Lung (tissue), 12 donors: Measurements from ENCODE around the gene SMPX. TPM values are rescaled to one million over a fixed set of nuclear protein-coding genes. Genes with fewer than 3 reads are reported as not detected.

Experiments
- ATAC-seq: fragments of 200-7000 bp; cut with Tn5 transposase; one replicate; pipeline ENCODE4 v1.9.1; 2020; ENCODE audit warnings: moderate number of reproducible peaks; ENCODE audit not compliant: insufficient read depth, low FRiP score
- DNase-seq, 3 donors: peaks; one replicate each; pipeline ENCODE4 v3.0.0-alpha.2; 2013 to 2017
- H3K27ac ChIP-seq, 2 donors: one replicate each; pipeline ENCODE4 v1.5.1; 2013; ENCODE audit warnings: mild to moderate bottlenecking in 2 of 2, moderate library complexity in 2 of 2, control low read depth in 1 of 2, inconsistent platforms in 1 of 2, low read depth in 1 of 2, low read length in 1 of 2
- H3K27me3 ChIP-seq, 3 donors: one replicate each; pipeline ENCODE4 v1.5.1; 2013; ENCODE audit warnings: low read length in 2 of 3; ENCODE audit not compliant: control insufficient read depth in 3 of 3, insufficient read depth in 3 of 3
- H3K36me3 ChIP-seq, 4 donors: one replicate each; pipeline ENCODE4 v1.5.1; 2013; ENCODE audit warnings: low read length in 4 of 4, mild to moderate bottlenecking in 1 of 4, moderate library complexity in 1 of 4; ENCODE audit not compliant: control insufficient read depth in 4 of 4, insufficient read depth in 4 of 4
- H3K4me1 ChIP-seq, 5 donors: one replicate each; pipeline ENCODE4 v1.5.1; 2013; ENCODE audit warnings: low read length in 5 of 5, mild to moderate bottlenecking in 2 of 5, moderate library complexity in 1 of 5; ENCODE audit not compliant: control insufficient read depth in 5 of 5, insufficient read depth in 5 of 5
- H3K4me3 ChIP-seq: one replicate; pipeline ENCODE4 v1.5.1; 2013; ENCODE audit warnings: mild to moderate bottlenecking, control low read depth, moderate library complexity
- H3K9ac ChIP-seq, 2 donors: one replicate each; pipeline ENCODE4 v1.5.1; 2013; ENCODE audit warnings: low read length in 2 of 2, control low read depth in 1 of 2; ENCODE audit not compliant: insufficient read depth in 1 of 2
- H3K9me3 ChIP-seq, 4 donors: one replicate each; pipeline ENCODE4 v1.5.1; 2013; ENCODE audit warnings: low read length in 3 of 4, mild to moderate bottlenecking in 1 of 4, moderate library complexity in 1 of 4; ENCODE audit not compliant: control insufficient read depth in 4 of 4, insufficient read depth in 3 of 4
- CTCF ChIP-seq: IDR thresholded peaks from 2 replicates; pipeline ENCODE4 v1.5.1; 2012; ENCODE audit warnings: mild to moderate bottlenecking; ENCODE audit errors: control extremely low read depth, extremely low read depth
- WGBS, 2 donors: extraction: QIAGEN DNeasy Blood & Tissue Kit; methylation state at CpG; one replicate each; pipeline ENCODE4 v1.1.7; 2013; 5-methylcytosine and 5-hydroxymethylcytosine counted together
- polyA plus RNA-seq, 2 donors: library from polyadenylated mRNA; stranded (reverse); fragments of 200-250 nt; gene quantifications; one replicate each; pipeline ENCODE4 v1.2.1, GENCODE V29; 2013
- total RNA-seq, 2 donors: library from RNA; depleted of rRNA in 1 of 2; stranded (reverse); fragments of >200 nt in 1 of 2; gene quantifications; one replicate each; pipeline ENCODE4 v1.2.1, GENCODE V29; 2014 to 2021
- donor health status: control.
- donor health status: control.
- donor health status: Bipolar disorder and iron deficiency.
- donor health status: healthy.
- donor health status: DM: yes; HTN: yes; CAD: no.

SMPX gene
- total and polyA plus RNA-seq, 4 donors, result 0.08 to 2.3 TPM; not detected in 2

- Histone ChIP-seq H3K4me3 (no peak overlapping the region), H3K9ac (no peak overlapping the region), H3K4me1 (no peaks in the 10 kb centered on the region), H3K27me3 (peaks cover 4 to 19% (median 9%) of the 10 kb centered on the region in 3 donors), H3K27ac (no peak overlapping the region), H3K9me3 (no peaks in the 10 kb centered on the region), H3K36me3 (no peaks in the 10 kb centered on the region)
- TF ChIP-seq CTCF, result no peak
- DNase-seq, result no peak
- ATAC-seq, result no peak
These were observed 27.9 kb downstream of the SMPX start for GRCh38 chrX:21730026-21730425.

- no peaks in the 10 kb centered on the region for H3K36me3 ChIP-seq
- ATAC-seq (no peak), DNase-seq (no peak)
- H3K27ac ChIP-seq, result no peak overlapping the region
- WGBS, 2 donors, result 72 to 73% methylated on average over 3 of the region's 3 CpGs
- H3K4me1 ChIP-seq, result no peaks in the 10 kb centered on the region
- H3K27me3 ChIP-seq, result peaks cover 4 to 22% (median 5%) of the 10 kb centered on the region in 3 donors
- no peak for TF ChIP-seq CTCF
- no peak overlapping the region for H3K9ac ChIP-seq
- no peaks in the 10 kb centered on the region for H3K9me3 ChIP-seq
- no peak overlapping the region for H3K4me3 ChIP-seq
These were observed 29.5 kb downstream of the SMPX start for GRCh38 chrX:21728276-21728968.

GRCh38 chrX:21725916-21726315 lies 32.0 kb downstream of the SMPX start:
- whole genome bisulfite sequencing, 2 donors, result 55 to 56% methylated on average over 6 of the region's 6 CpGs
- TF ChIP-seq CTCF, result no peak
- Histone ChIP-seq H3K9ac (no peak overlapping the region), H3K27me3 (peaks cover 4 to 18% (median 5%) of the 10 kb centered on the region in 3 donors), H3K9me3 (no peaks in the 10 kb centered on the region), H3K27ac (no peak overlapping the region), H3K4me3 (no peak overlapping the region), H3K36me3 (no peaks in the 10 kb centered on the region), H3K4me1 (peaks cover 0 to 3% (median 0%) of the 10 kb centered on the region in 5 donors)
- DNase-seq, result no peak
- ATAC-seq, result no peak

- Histone ChIP-seq H3K27ac (no peak overlapping the region), H3K9me3 (no peaks in the 10 kb centered on the region), H3K4me1 (peaks cover 0 to 3% (median 0%) of the 10 kb centered on the region in 5 donors), H3K36me3 (no peaks in the 10 kb centered on the region), H3K9ac (no peak overlapping the region), H3K4me3 (no peak overlapping the region), H3K27me3 (peaks cover 4 to 20% (median 5%) of the 10 kb centered on the region in 3 donors)
- 11 to 31% methylated on average over 2 of the region's 2 CpGs for WGBS, 2 donors
- ATAC-seq, result no peak
- no peak for TF ChIP-seq CTCF
- peak in 2 of 3 donors; percentile 68 to 69 for DNase-seq
These were observed 32.4 kb downstream of the SMPX start for GRCh38 chrX:21725496-21725895.
